HepG2 (cell line): ENCODE results near the gene PAXX. TPM values are rescaled to one million over a fixed set of nuclear protein-coding genes. Genes with fewer than 3 reads are reported as not detected.

Experiments
- ATAC-seq: fragments of 200-7000 bp; cut with Tn5 transposase; 3 replicates; pipeline ENCODE4 v1.9.1; 2020; ENCODE audit warnings: mild to moderate bottlenecking, moderate library complexity
- BruUV-seq: library from RNA; stranded (reverse); fragments of 400-500 nt; replicated peaks from 2 replicates; lab custom pipeline; 2021; lab: Mats Ljungman, UMichigan
- CTCF ChIA-PET: fragments of 300-600 bp; formaldehyde crosslinking; extraction: SDS; loops from one replicate; lab custom pipeline; 2021; ENCODE audit warnings: low total read pairs, inconsistent platforms, low intra/inter-chr PET ratio; lab: Yijun Ruan, JAX
- POLR2A ChIA-PET: fragments of 350-600 bp; sonication (Branson Sonifier 250); formaldehyde crosslinking; loops from one replicate; lab custom pipeline; 2020; ENCODE audit warnings: antibody characterized with exemption, inconsistent platforms; lab: Yijun Ruan, JAX
- DNase-seq: peaks from one replicate; pipeline ENCODE4 v3.0.0-alpha.2; 2015; ENCODE audit warnings: low spot score
- FAIRE-seq: peaks from 3 replicates; lab custom pipeline; 2011; peaks lifted over from hg19 to GRCh38; lab: Jason Lieb, UNC
- H2AFZ ChIP-seq: one replicate; pipeline ENCODE4 v1.6.1; 2011; ENCODE audit warnings: low read length, inconsistent platforms
- H3K27ac ChIP-seq: fragments of 300-600 bp; 3 replicates; pipeline ENCODE4 v1.8.0; 2011; ENCODE audit warnings: mixed run types, mild to moderate bottlenecking, mixed read lengths, low read length, inconsistent platforms; ENCODE audit not compliant: insufficient read depth; ENCODE audit errors: extremely low read length
- H3K27me3 ChIP-seq, 2 experiments: fragments of 200-600 bp in 1 of 2; 2 replicates in 1 of 2; 3 replicates in 1 of 2; pipeline versions ENCODE4 v1.6.0 to v1.8.0; 2011; ENCODE audit warnings: low read length in 2 of 2, mild to moderate bottlenecking in 2 of 2, moderate library complexity in 2 of 2, inconsistent platforms in 1 of 2; ENCODE audit not compliant: insufficient read depth in 2 of 2, control insufficient read depth in 1 of 2
- H3K36me3 ChIP-seq, 2 experiments: fragments of 200-600 bp in 1 of 2; replicated peaks in 1 of 2; 2 replicates in 1 of 2; 3 replicates in 1 of 2; pipeline versions ENCODE4 v1.5.1 to v1.8.0; 2011; ENCODE audit warnings: low read length in 2 of 2, inconsistent platforms in 1 of 2; ENCODE audit not compliant: insufficient read depth in 2 of 2, control insufficient read depth in 1 of 2
- H3K4me1 ChIP-seq: 2 replicates; pipeline ENCODE4 v1.5.1; 2012; ENCODE audit warnings: low read length, inconsistent platforms; ENCODE audit not compliant: insufficient read depth
- H3K4me2 ChIP-seq: 2 replicates; pipeline ENCODE4 v1.6.0; 2011; ENCODE audit warnings: low read depth, low read length, inconsistent platforms
- H3K4me3 ChIP-seq, 3 experiments: fragments of 200-600 bp in 1 of 3; sonication (generic), shearing (Covaris generic) in 1 of 3; replicated peaks in 1 of 3; 2 replicates each; pipeline ENCODE4 v1.5.1; 2011 to 2016; ENCODE audit warnings: low read length in 3 of 3, inconsistent platforms in 2 of 3, low read depth in 2 of 3, mild to moderate bottlenecking in 2 of 3, control low read depth in 1 of 3, mixed read lengths in 1 of 3; ENCODE audit not compliant: insufficient read depth in 1 of 3
- H3K79me2 ChIP-seq: one replicate; pipeline ENCODE4 v1.6.1; 2011; ENCODE audit warnings: low read length, inconsistent platforms; ENCODE audit not compliant: insufficient read depth
- H3K9ac ChIP-seq: 2 replicates; pipeline ENCODE4 v1.6.0; 2011; ENCODE audit warnings: mild to moderate bottlenecking, low read depth, low read length, inconsistent platforms; ENCODE audit not compliant: insufficient read depth
- H3K9me3 ChIP-seq: 2 replicates; pipeline ENCODE4 v1.5.1; 2012; ENCODE audit warnings: mild to moderate bottlenecking, low read length
- H4K20me1 ChIP-seq: 2 replicates; pipeline ENCODE4 v1.6.0; 2011; ENCODE audit warnings: inconsistent platforms, mild to moderate bottlenecking, low read length, moderate library complexity; ENCODE audit not compliant: insufficient read depth
- AGO1 ChIP-seq: fragments of 200-400 bp; formaldehyde crosslinking; IDR thresholded peaks from 2 replicates; pipeline ENCODE4 v1.6.1; 2017; ENCODE audit warnings: mild to moderate bottlenecking, low read depth, low read length, moderate library complexity; ENCODE audit not compliant: poor library complexity, severe bottlenecking
- EZH2 ChIP-seq: conservative IDR thresholded peaks from 2 replicates; pipeline ENCODE4 v1.6.1; 2012; ENCODE audit warnings: mild to moderate bottlenecking, low read depth, low read length, moderate library complexity
- HHEX ChIP-seq: IDR thresholded peaks from 2 replicates; pipeline ENCODE4 v1.6.1; 2016; ENCODE audit warnings: control low read depth
- NR2C2 ChIP-seq: sonication (generic); formaldehyde crosslinking; IDR thresholded peaks from 2 replicates; pipeline ENCODE4 v1.4.0; 2020; ENCODE audit warnings: missing genetic modification reagents, mild to moderate bottlenecking, moderate library complexity, borderline replicate concordance
- RFXANK ChIP-seq: IDR thresholded peaks from 2 replicates; pipeline ENCODE4 v1.6.1; 2016
- ZNF329 ChIP-seq: sonication (generic); formaldehyde crosslinking; IDR thresholded peaks from 2 replicates; pipeline ENCODE4 v1.9.0; 2021; ENCODE audit warnings: low read depth, mild to moderate bottlenecking, missing genetic modification reagents
- ZNF432 ChIP-seq: sonication (generic); formaldehyde crosslinking; IDR thresholded peaks from 2 replicates; pipeline ENCODE4 v1.5.0; 2020; ENCODE audit warnings: missing genetic modification reagents, mild to moderate bottlenecking, borderline replicate concordance
- ZNF557 ChIP-seq: sonication (generic); formaldehyde crosslinking; IDR thresholded peaks from 2 replicates; pipeline ENCODE4 v1.4.0; 2020; ENCODE audit warnings: missing genetic modification reagents
- ZNF567 ChIP-seq: sonication (generic); formaldehyde crosslinking; IDR thresholded peaks from 2 replicates; pipeline ENCODE4 v1.8.1; 2023; ENCODE audit warnings: mild to moderate bottlenecking, missing genetic modification reagents, borderline replicate concordance
- WGBS: methylation state at CpG from one replicate; pipeline ENCODE4 v1.1.6; 2017; ENCODE audit warnings: low lambda C conversion rate; 5-methylcytosine and 5-hydroxymethylcytosine counted together
- in situ Hi-C: cut with HindIII; loops from 2 replicates; pipeline ENCODE4 v1.10.0; 2017; ENCODE audit warnings: low pct_unique_long_range_greater_than_20kb; ENCODE audit not compliant: extremely low pct_ligation_motif_present
- intact Hi-C: fragments of 100-400 bp; cut with micrococcal nuclease; formaldehyde crosslinking; loops from one replicate; pipeline ENCODE4 v1.10.0; 2022; ENCODE audit not compliant: unreplicated experiment
- polyA plus RNA-seq, 8 experiments: library from polyadenylated mRNA; depleted of rRNA in 3 of 8; stranded (reverse) in 7 of 8; unstranded in 1 of 8; fragments of >200 nt; fragmentation: Illumina TruSeq in 4 of 8; extraction: Trizol in 4 of 8; gene quantifications; 2 replicates each; pipeline versions ENCODE4 v1.2.1 to v1.2.3, GENCODE V29; 2011 to 2016; ENCODE audit warnings: low read depth in 4 of 8, missing spikeins in 1 of 8, mixed read lengths in 1 of 8; ENCODE audit not compliant: insufficient read depth in 1 of 8
- total RNA-seq, 5 experiments: library from RNA; depleted of rRNA; stranded (reverse); fragments of >200 nt; fragmentation: Illumina TruSeq; extraction: Trizol; gene quantifications; 2 replicates each; pipeline ENCODE4 v1.2.3, GENCODE V29; 2016; ENCODE audit warnings: low read depth in 1 of 5
- TF ChIP-seq, protein P1 (sequence below): sonication (generic); formaldehyde crosslinking; IDR thresholded peaks from 2 replicates; pipeline ENCODE4 v1.5.1; 2020; ENCODE audit warnings: mild to moderate bottlenecking, missing genetic modification reagents, moderate library complexity
- TF ChIP-seq, protein P2 (sequence below): sonication (generic); formaldehyde crosslinking; IDR thresholded peaks from 2 replicates; pipeline ENCODE4 v1.5.0; 2020; ENCODE audit warnings: mild to moderate bottlenecking, missing genetic modification reagents
- TF ChIP-seq, protein P3 (sequence below): sonication (generic); formaldehyde crosslinking; IDR thresholded peaks from 2 replicates; pipeline ENCODE4 v1.4.0; 2020; ENCODE audit warnings: missing genetic modification reagents

The PAXX gene
- total and polyA plus RNA-seq, 2 of the 13 experiments (the other 11 are each of a cell fraction or from before 2014, with no cell fraction given): 14.0 to 31.9 TPM

DNA sequence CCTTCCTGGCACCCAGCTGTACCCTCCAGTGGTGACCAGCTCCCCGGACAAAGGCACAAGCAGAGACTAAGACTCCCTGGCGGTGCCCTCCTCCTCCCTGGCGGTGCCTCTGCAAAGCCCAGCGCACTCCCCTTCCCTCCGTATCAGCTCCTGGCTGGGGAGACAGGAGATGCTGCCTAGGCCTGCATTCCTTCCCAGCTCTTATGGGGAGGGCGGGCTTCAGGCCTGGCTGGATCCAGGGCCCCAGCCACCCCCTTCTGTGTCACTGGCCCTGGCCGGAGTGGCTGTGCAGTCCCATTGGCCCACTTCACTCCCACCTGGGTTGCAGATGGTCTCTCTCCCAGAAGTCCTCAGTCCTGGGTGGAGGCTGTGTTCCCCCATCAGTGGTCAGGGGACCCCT is 33.7 kb upstream of the PAXX start:
- ChIA-PET CTCF (no interaction called here), POLR2A (no interaction called here)
- Histone ChIP-seq H3K4me2 (no peak overlapping the region), H3K27me3 (peaks cover 13 to 31% of the 10 kb centered on the region in 2 experiments), H3K27ac (no peak overlapping the region), H3K79me2 (no peaks in the 10 kb centered on the region), H3K36me3 (no peaks in the 10 kb centered on the region), H2AFZ (no peak overlapping the region), H3K9ac (no peak overlapping the region), H3K4me3 (no peak overlapping the region), H3K9me3 (no peaks in the 10 kb centered on the region), H3K4me1 (no peaks in the 10 kb centered on the region), H4K20me1 (no peaks in the 10 kb centered on the region)
- TF ChIP-seq, protein P1, sequence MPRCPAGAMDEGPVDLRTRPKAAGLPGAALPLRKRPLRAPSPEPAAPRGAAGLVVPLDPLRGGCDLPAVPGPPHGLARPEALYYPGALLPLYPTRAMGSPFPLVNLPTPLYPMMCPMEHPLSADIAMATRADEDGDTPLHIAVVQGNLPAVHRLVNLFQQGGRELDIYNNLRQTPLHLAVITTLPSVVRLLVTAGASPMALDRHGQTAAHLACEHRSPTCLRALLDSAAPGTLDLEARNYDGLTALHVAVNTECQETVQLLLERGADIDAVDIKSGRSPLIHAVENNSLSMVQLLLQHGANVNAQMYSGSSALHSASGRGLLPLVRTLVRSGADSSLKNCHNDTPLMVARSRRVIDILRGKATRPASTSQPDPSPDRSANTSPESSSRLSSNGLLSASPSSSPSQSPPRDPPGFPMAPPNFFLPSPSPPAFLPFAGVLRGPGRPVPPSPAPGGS (CRISPR knock-in tag): no peak
- TF ChIP-seq ZNF567 (CRISPR knock-in tag): no peak
- TF ChIP-seq, protein P2, sequence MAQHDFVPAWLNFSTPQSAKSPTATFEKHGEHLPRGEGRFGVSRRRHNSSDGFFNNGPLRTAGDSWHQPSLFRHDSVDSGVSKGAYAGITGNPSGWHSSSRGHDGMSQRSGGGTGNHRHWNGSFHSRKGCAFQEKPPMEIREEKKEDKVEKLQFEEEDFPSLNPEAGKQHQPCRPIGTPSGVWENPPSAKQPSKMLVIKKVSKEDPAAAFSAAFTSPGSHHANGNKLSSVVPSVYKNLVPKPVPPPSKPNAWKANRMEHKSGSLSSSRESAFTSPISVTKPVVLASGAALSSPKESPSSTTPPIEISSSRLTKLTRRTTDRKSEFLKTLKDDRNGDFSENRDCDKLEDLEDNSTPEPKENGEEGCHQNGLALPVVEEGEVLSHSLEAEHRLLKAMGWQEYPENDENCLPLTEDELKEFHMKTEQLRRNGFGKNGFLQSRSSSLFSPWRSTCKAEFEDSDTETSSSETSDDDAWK (CRISPR knock-in tag): no peak
- no peak for TF ChIP-seq ZNF432 (CRISPR knock-in tag)
- TF ChIP-seq RFXANK (CRISPR knock-in tag): no peak
- no peak for TF ChIP-seq NR2C2 (CRISPR knock-in tag)
- peak; percentile 24 for TF ChIP-seq AGO1
- TF ChIP-seq, protein P3, sequence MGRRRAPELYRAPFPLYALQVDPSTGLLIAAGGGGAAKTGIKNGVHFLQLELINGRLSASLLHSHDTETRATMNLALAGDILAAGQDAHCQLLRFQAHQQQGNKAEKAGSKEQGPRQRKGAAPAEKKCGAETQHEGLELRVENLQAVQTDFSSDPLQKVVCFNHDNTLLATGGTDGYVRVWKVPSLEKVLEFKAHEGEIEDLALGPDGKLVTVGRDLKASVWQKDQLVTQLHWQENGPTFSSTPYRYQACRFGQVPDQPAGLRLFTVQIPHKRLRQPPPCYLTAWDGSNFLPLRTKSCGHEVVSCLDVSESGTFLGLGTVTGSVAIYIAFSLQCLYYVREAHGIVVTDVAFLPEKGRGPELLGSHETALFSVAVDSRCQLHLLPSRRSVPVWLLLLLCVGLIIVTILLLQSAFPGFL (CRISPR knock-in tag): no peak
- TF ChIP-seq ZNF329 (CRISPR knock-in tag): peak; percentile 98
- no peak for TF ChIP-seq HHEX (CRISPR knock-in tag)
- TF ChIP-seq ZNF557: no peak
- no peak for TF ChIP-seq EZH2
- in situ Hi-C loops: no loop called here
- BruUV-seq: no TSS peak
- ATAC-seq (no peak), FAIRE-seq (no peak), DNase-seq (no peak)
- 84% methylated on average over 7 of the region's 7 CpGs for WGBS
- intact Hi-C loops: no loop called here
